Measurements from ENCODE around the gene ZNF157.

GRCh38 chrX:47358387-47359065, 11.9 kb upstream of the ZNF157 start:
- TF ChIP-seq EZH2phosphoT487 (IDR thresholded peaks at IDR 0.05; ENCODE audit: insufficient read depth, low read depth): no peak
- no peak for TF ChIP-seq EZH2 (IDR thresholded peaks at IDR 0.05; ENCODE audit: insufficient read depth, poor library complexity, severe bottlenecking)

Measured in GM23248 (cell line).